B cell (primary cell): ENCODE measurements around the gene COA8. TPM values are rescaled to one million over a fixed set of nuclear protein-coding genes. Genes with fewer than 3 reads are reported as not detected.

Experiments used
- ATAC-seq: fragments of 200-7000 bp; cut with Tn5 transposase; one replicate; pipeline ENCODE4 v1.10.0; 2021; ENCODE audit warnings: low read depth, mild to moderate bottlenecking, moderate number of reproducible peaks, moderate library complexity
- CTCF ChIA-PET: fragments of 350-600 bp; sonication (Branson Sonifier 250); formaldehyde crosslinking; loops from one replicate; lab custom pipeline; 2021; ENCODE audit warnings: antibody characterized with exemption, inconsistent platforms; lab: Charles Lee
- POLR2A ChIA-PET: fragments of 350-600 bp; sonication (Branson Sonifier 250); formaldehyde crosslinking; loops from one replicate; lab custom pipeline; 2021; ENCODE audit warnings: antibody characterized with exemption; lab: Charles Lee
- DNase-seq: peaks from one replicate; pipeline ENCODE4 v3.0.0; 2013
- H2AFZ ChIP-seq: 2 replicates; pipeline ENCODE4 v1.6.1; 2012; ENCODE audit warnings: mild to moderate bottlenecking, low read depth, low read length; ENCODE audit not compliant: insufficient read depth, poor library complexity, severe bottlenecking
- H3K27ac ChIP-seq, 2 donors: 1 replicate in 1 of 2; 2 replicates in 1 of 2; pipeline ENCODE4 v1.5.1; 2012 to 2013; ENCODE audit warnings: low read length in 2 of 2, mild to moderate bottlenecking in 2 of 2, moderate library complexity in 1 of 2
- H3K27me3 ChIP-seq, 4 experiments: fragments of 200-600 bp in 1 of 4; sonication (generic) in 1 of 4; replicated peaks in 1 of 4; 1 replicate in 2 of 4; 2 replicates in 2 of 4; pipeline versions ENCODE4 v1.6.1 to v1.7.0; 2013 to 2016; ENCODE audit warnings: low read length in 3 of 4, mild to moderate bottlenecking in 2 of 4, mixed read lengths in 1 of 4, moderate library complexity in 1 of 4; ENCODE audit not compliant: insufficient read depth in 4 of 4, control insufficient read depth in 3 of 4; ENCODE audit errors: control extremely low read depth in 1 of 4
- H3K36me3 ChIP-seq, 2 experiments: replicated peaks in 1 of 2; 1 replicate in 1 of 2; 2 replicates in 1 of 2; pipeline versions ENCODE4 v1.6.1 to v1.7.1; 2013; ENCODE audit warnings: low read length in 1 of 2; ENCODE audit not compliant: insufficient read depth in 2 of 2, control insufficient read depth in 1 of 2; ENCODE audit errors: control extremely low read depth in 1 of 2, extremely low read depth in 1 of 2
- H3K4me1 ChIP-seq, 2 donors: fragments of 200-600 bp in 1 of 2; sonication (generic) in 1 of 2; 1 replicate in 1 of 2; 2 replicates in 1 of 2; pipeline versions ENCODE4 v1.5.1 to v1.6.1; 2013 to 2017; ENCODE audit warnings: low read length in 2 of 2; ENCODE audit not compliant: control insufficient read depth in 2 of 2, insufficient read depth in 2 of 2
- H3K4me2 ChIP-seq: replicated peaks from 2 replicates; pipeline ENCODE3; 2012; ENCODE audit warnings: mild to moderate bottlenecking, low read depth, low read length; ENCODE audit not compliant: poor library complexity, severe bottlenecking
- H3K4me3 ChIP-seq, 5 experiments: fragments of 200-600 bp in 1 of 5; sonication (generic) in 1 of 5; 1 replicate in 3 of 5; 2 replicates in 2 of 5; pipeline versions ENCODE4 v1.5.1 to v1.7.0; 2011 to 2016; ENCODE audit warnings: low read length in 4 of 5, mild to moderate bottlenecking in 4 of 5, low read depth in 2 of 5, control low read depth in 1 of 5, moderate library complexity in 1 of 5; ENCODE audit not compliant: insufficient read depth in 1 of 5; ENCODE audit errors: control extremely low read depth in 1 of 5, extremely low read depth in 1 of 5
- H3K79me2 ChIP-seq: fragments of 200-600 bp; sonication (generic); one replicate; pipeline ENCODE4 v1.6.0; 2016; ENCODE audit warnings: low read length; ENCODE audit not compliant: control insufficient read depth, insufficient read depth
- H3K9ac ChIP-seq: fragments of 200-600 bp; sonication (generic); 2 replicates; pipeline ENCODE4 v1.6.1; 2017; ENCODE audit warnings: mild to moderate bottlenecking, low read length, moderate library complexity
- H3K9me3 ChIP-seq, 3 donors: one replicate each; pipeline versions ENCODE4 v1.6.1 to v1.7.1; 2013; ENCODE audit warnings: low read length in 2 of 3; ENCODE audit not compliant: control insufficient read depth in 2 of 3, insufficient read depth in 1 of 3; ENCODE audit errors: control extremely low read depth in 1 of 3
- H4K20me1 ChIP-seq: 2 replicates; pipeline ENCODE4 v1.6.0; 2012; ENCODE audit warnings: mild to moderate bottlenecking, low read length; ENCODE audit not compliant: insufficient read depth, control insufficient read depth, poor library complexity, severe bottlenecking
- H3K27ac Mint-ChIP-seq: one replicate; pipeline ENCODE4 v1.8.0; 2021; ENCODE audit warnings: mixed read lengths
- H3K27me3 Mint-ChIP-seq: one replicate; pipeline ENCODE4 v1.8.0; 2021; ENCODE audit warnings: mixed read lengths
- H3K4me1 Mint-ChIP-seq: one replicate; pipeline ENCODE4 v1.8.0; 2021; ENCODE audit warnings: mixed read lengths
- H3K4me3 Mint-ChIP-seq: one replicate; pipeline ENCODE4 v1.8.0; 2021; ENCODE audit warnings: mixed read lengths
- H3K9me3 Mint-ChIP-seq: one replicate; pipeline ENCODE4 v1.8.0; 2022; ENCODE audit warnings: mixed read lengths; ENCODE audit not compliant: insufficient read depth
- CTCF ChIP-seq: fragments of 200-600 bp; IDR thresholded peaks from one replicate; pipeline ENCODE4 v1.8.0; 2022; ENCODE audit warnings: antibody characterized with exemption, mild to moderate bottlenecking
- EZH2 ChIP-seq: IDR thresholded peaks from 2 replicates; pipeline ENCODE4 v1.6.1; 2012; ENCODE audit warnings: borderline replicate concordance, low read depth, mild to moderate bottlenecking, moderate library complexity, low read length; ENCODE audit not compliant: insufficient read depth, poor library complexity, severe bottlenecking
- WGBS: methylation state at CpG from one replicate; pipeline ENCODE4 v1.1.5; 2013; ENCODE audit warnings: missing lambda C conversion rate; ENCODE audit not compliant: insufficient coverage; 5-methylcytosine and 5-hydroxymethylcytosine counted together
- intact Hi-C: fragments of 100-400 bp; cut with micrococcal nuclease; formaldehyde crosslinking; loops from one replicate; pipeline ENCODE4 v1.10.0; 2022
- polyA plus RNA-seq: library from polyadenylated mRNA; depleted of rRNA; stranded (reverse); fragments of >200 nt; gene quantifications from 2 replicates; pipeline ENCODE4 v1.2.3, GENCODE V29; 2012
- total RNA-seq, 2 donors: library from RNA; stranded (reverse); fragments of 120-200 nt in 1 of 2; gene quantifications; 1 replicate in 1 of 2; 2 replicates in 1 of 2; pipeline versions ENCODE4 v1.2.3 to v1.2.4, GENCODE V29; 2013 to 2022

The COA8 gene
- total and polyA plus RNA-seq, 2 donors (not counting 1 experiment from before 2014, with no cell fraction given), result 7.5 to 24.9 TPM

- H3K4me1 Mint-ChIP-seq, result peaks cover 14% of the 10 kb centered on the region
- Histone ChIP-seq H3K4me1 (no peaks in the 10 kb centered on the region), H3K4me2 (no peak overlapping the region), H3K36me3 (peaks cover 0 to 12% of the 10 kb centered on the region in 2 experiments), H3K27me3 (no peaks in the 10 kb centered on the region), H3K27ac (no peak overlapping the region), H3K79me2 (peaks cover 64% of the 10 kb centered on the region), H3K9ac (no peak overlapping the region), H4K20me1 (peaks cover 30% of the 10 kb centered on the region), H2AFZ (no peak overlapping the region), H3K9me3 (no peaks in the 10 kb centered on the region), H3K4me3 (no peak overlapping the region)
- no peak overlapping the region for H3K27ac Mint-ChIP-seq
- ATAC-seq (no peak), DNase-seq (no peak)
- intact Hi-C loops, result no loop called here
- TF ChIP-seq CTCF (no peak), EZH2 (no peak)
- 96% methylated on average over 9 of the region's 11 CpGs for WGBS
- no peaks in the 10 kb centered on the region for H3K27me3 Mint-ChIP-seq
- CTCF ChIA-PET, result interaction anchor here (2.0 kb wide), 1 partner anchor 34 kb away, joined by 6 read pairs; no protein-coding TSS in a partner anchor
- H3K9me3 Mint-ChIP-seq, result no peaks in the 10 kb centered on the region
- POLR2A ChIA-PET, result no interaction called here
- no peak overlapping the region for H3K4me3 Mint-ChIP-seq
Measured at GRCh38 chr14:103552846-103553210, 9.9 kb upstream of the COA8 start.

GRCh38 chr14:103555559-103556337 is 7.0 kb upstream of the COA8 start:
- no peaks in the 10 kb centered on the region for H3K9me3 ChIP-seq
- Mint-ChIP-seq H3K4me3 (no peak overlapping the region), H3K9me3 (no peaks in the 10 kb centered on the region), H3K27me3 (no peaks in the 10 kb centered on the region), H3K27ac (no peak overlapping the region), H3K4me1 (peaks cover 35% of the 10 kb centered on the region)
- H3K27ac ChIP-seq, result no peak overlapping the region
- H3K36me3 ChIP-seq, result peaks cover 0 to 37% of the 10 kb centered on the region in 2 experiments
- intact Hi-C loops, result no loop called here
- H2AFZ ChIP-seq, result no peak overlapping the region
- H3K4me2 ChIP-seq, result no peak overlapping the region
- POLR2A ChIA-PET, result interaction anchor here (0.5 kb wide), 1 partner anchor 90 kb away, joined by 3 read pairs; no protein-coding TSS in a partner anchor
- peaks cover 48% of the 10 kb centered on the region for H4K20me1 ChIP-seq
- H3K4me3 ChIP-seq, result no peak overlapping the region
- 97% methylated on average over 9 of the region's 15 CpGs for WGBS
- CTCF ChIA-PET, result interaction anchor here (1.5 to 1.8 kb wide), 2 partner anchors 37 to 57 kb away, joined by 3 to 6 read pairs; no protein-coding TSS in a partner anchor
- DNase-seq (no peak), ATAC-seq (no peak)
- H3K79me2 ChIP-seq, result peaks cover 80% of the 10 kb centered on the region
- H3K4me1 ChIP-seq, result peaks cover 4 to 5% of the 10 kb centered on the region in 2 donors
- H3K9ac ChIP-seq, result no peak overlapping the region
- no peaks in the 10 kb centered on the region for H3K27me3 ChIP-seq
- TF ChIP-seq CTCF (no peak), EZH2 (no peak)
